ENCODE measurements around the gene LGALSL.

GRCh38 chr2:64434039-64434657 lies 19.8 kb upstream of the LGALSL start:
- TF ChIP-seq POLR2A (IDR thresholded peaks at IDR 0.05) = no peak
- no peak for TF ChIP-seq CTCF (IDR thresholded peaks at IDR 0.05)
